K562 (cell line): Measurements from ENCODE around the gene TRMT2A. TPM values are rescaled to one million over a fixed set of nuclear protein-coding genes. Genes with fewer than 3 reads are reported as not detected.

ENCODE experiments used
- CBX1 ChIP-seq: sonication (generic); IDR thresholded peaks from 2 replicates; pipeline ENCODE4 v1.6.1; 2016; ENCODE audit warnings: antibody characterized with exemption, low read depth, mild to moderate bottlenecking
- ERF ChIP-seq: fragments of 450-650 bp; formaldehyde crosslinking; IDR thresholded peaks from 2 replicates; pipeline ENCODE4 v1.4.0; 2020; ENCODE audit warnings: mild to moderate bottlenecking, mixed read lengths
- ILF3 ChIP-seq: fragments of 450-650 bp; IDR thresholded peaks from 2 replicates; pipeline ENCODE4 v1.6.1; 2018; ENCODE audit warnings: antibody characterized with exemption, mild to moderate bottlenecking, moderate library complexity, borderline replicate concordance
- NFIC ChIP-seq: fragments of 450-650 bp; IDR thresholded peaks from 2 replicates; pipeline ENCODE4 v1.6.1; 2017; ENCODE audit warnings: mild to moderate bottlenecking, inconsistent platforms
- POLR2B ChIP-seq: fragments of 450-650 bp; IDR thresholded peaks from 2 replicates; pipeline ENCODE4 v1.6.1; 2018; ENCODE audit warnings: low read depth; ENCODE audit not compliant: partially characterized antibody
- RB1 ChIP-seq: fragments of 450-650 bp; IDR thresholded peaks from 2 replicates; pipeline ENCODE4 v1.6.1; 2017; ENCODE audit warnings: low read depth, mild to moderate bottlenecking
- RHOXF2B ChIP-seq: fragments of 250-450 bp; sonication (Bioruptor Pico); conservative IDR thresholded peaks from 2 replicates; pipeline ENCODE4 v1.5.1; 2021
- SAFB ChIP-seq: fragments of 200-400 bp; formaldehyde crosslinking; IDR thresholded peaks from 2 replicates; pipeline ENCODE4 v1.6.1; 2017; ENCODE audit warnings: low read depth, low read length, borderline replicate concordance
- SUPT5H ChIP-seq: fragments of 450-650 bp; IDR thresholded peaks from 2 replicates; pipeline ENCODE4 v1.6.1; 2016
- WHSC1 ChIP-seq: IDR thresholded peaks from one replicate; pipeline ENCODE4 v1.6.1; 2012; ENCODE audit warnings: low read length, control low read depth, inconsistent platforms
- ZNF695 ChIP-seq: fragments of 450-650 bp; formaldehyde crosslinking; IDR thresholded peaks from 2 replicates; pipeline ENCODE4 v1.4.0; 2020; ENCODE audit warnings: mild to moderate bottlenecking, moderate library complexity
- ZNF76 ChIP-seq: fragments of 250-450 bp; sonication (Bioruptor Pico); IDR thresholded peaks from 2 replicates; pipeline ENCODE4 v1.4.0; 2020; ENCODE audit warnings: mild to moderate bottlenecking, moderate library complexity, borderline replicate concordance
- ZNF785 ChIP-seq: fragments of 250-450 bp; sonication (Bioruptor Pico); IDR thresholded peaks from 2 replicates; pipeline ENCODE4 v1.4.0; 2020; ENCODE audit warnings: mild to moderate bottlenecking
- ZSCAN29 ChIP-seq: fragments of 450-650 bp; IDR thresholded peaks from 2 replicates; pipeline ENCODE4 v1.6.1; 2017
- polyA plus RNA-seq, 8 experiments: library from polyadenylated mRNA; depleted of rRNA in 4 of 8; stranded (reverse) in 5 of 8; unstranded in 3 of 8; fragments of >200 nt; fragmentation: Nextera tagmentation in 2 of 8; fragmentation: Illumina TruSeq in 1 of 8; extraction: Ambion mirVana in 2 of 8; extraction: Trizol in 1 of 8; gene quantifications; 2 replicates each; pipeline versions ENCODE4 v1.2.1 to v1.2.3, GENCODE V29; 2011 to 2014; ENCODE audit warnings: inconsistent platforms in 1 of 8, missing spikeins in 1 of 8
- total RNA-seq, 7 experiments: library from RNA; depleted of rRNA in 6 of 7; stranded (reverse); fragments of >200 nt in 6 of 7; fragmentation: Illumina TruSeq in 2 of 7; extraction: Trizol in 2 of 7; gene quantifications; 2 replicates each; pipeline versions ENCODE4 v1.2.1 to v1.2.3, GENCODE V29; 2011 to 2021; ENCODE audit warnings: low replicate concordance in 1 of 7
- TF ChIP-seq, protein P1 (sequence below), 2 experiments: fragments of 450-650 bp in 1 of 2; sonication (generic) in 1 of 2; formaldehyde crosslinking in 1 of 2; IDR thresholded peaks; 2 replicates each; pipeline versions ENCODE4 v1.7.1 to v1.9.0; 2016 to 2022; ENCODE audit warnings: inconsistent platforms in 1 of 2, mild to moderate bottlenecking in 1 of 2, missing genetic modification reagents in 1 of 2
- TF ChIP-seq, protein P2 (sequence below): fragments of 250-450 bp; sonication (Bioruptor Pico); IDR thresholded peaks from 2 replicates; pipeline ENCODE4 v1.8.0; 2021; ENCODE audit warnings: moderate library complexity, mild to moderate bottlenecking, inconsistent platforms
- TF ChIP-seq, protein P3 (sequence below): fragments of 450-650 bp; formaldehyde crosslinking; IDR thresholded peaks from 2 replicates; pipeline ENCODE4 v1.4.0; 2020; ENCODE audit warnings: mild to moderate bottlenecking, moderate library complexity

The TRMT2A gene
- total and polyA plus RNA-seq, 9 of the 15 experiments (the other 6 are each of a cell fraction or from before 2014, with no cell fraction given) = 1.6 to 265 (median 140) TPM

DNA sequence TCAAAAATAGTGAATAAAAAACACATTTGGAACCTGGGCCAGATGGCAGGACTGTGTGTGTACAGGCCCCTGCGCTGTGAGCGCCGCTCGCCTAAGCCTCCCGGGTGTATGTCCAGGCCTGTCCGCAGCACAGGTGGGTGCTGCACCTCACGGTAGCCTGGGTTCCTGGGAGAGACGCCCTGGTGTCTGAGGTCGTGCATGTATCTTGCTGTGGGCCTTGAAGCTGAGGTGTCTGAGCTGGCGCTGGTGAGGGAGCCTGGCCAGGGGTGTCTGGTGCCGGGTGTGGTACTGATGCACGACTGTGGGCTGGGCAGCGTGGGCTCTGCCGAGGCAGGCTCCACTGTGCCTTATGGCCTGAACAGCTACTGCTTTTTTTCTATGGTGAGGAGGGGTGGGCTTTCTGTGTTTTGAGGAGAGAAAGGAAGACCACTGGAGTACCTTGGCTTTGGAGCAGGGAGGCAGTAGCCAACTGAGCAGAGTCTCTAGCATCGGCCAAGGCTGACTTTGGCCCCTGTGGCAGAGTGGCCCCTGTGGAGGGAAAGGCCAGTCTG, 10.4 kb upstream of the TRMT2A start (continued):
- TF ChIP-seq, protein P1, sequence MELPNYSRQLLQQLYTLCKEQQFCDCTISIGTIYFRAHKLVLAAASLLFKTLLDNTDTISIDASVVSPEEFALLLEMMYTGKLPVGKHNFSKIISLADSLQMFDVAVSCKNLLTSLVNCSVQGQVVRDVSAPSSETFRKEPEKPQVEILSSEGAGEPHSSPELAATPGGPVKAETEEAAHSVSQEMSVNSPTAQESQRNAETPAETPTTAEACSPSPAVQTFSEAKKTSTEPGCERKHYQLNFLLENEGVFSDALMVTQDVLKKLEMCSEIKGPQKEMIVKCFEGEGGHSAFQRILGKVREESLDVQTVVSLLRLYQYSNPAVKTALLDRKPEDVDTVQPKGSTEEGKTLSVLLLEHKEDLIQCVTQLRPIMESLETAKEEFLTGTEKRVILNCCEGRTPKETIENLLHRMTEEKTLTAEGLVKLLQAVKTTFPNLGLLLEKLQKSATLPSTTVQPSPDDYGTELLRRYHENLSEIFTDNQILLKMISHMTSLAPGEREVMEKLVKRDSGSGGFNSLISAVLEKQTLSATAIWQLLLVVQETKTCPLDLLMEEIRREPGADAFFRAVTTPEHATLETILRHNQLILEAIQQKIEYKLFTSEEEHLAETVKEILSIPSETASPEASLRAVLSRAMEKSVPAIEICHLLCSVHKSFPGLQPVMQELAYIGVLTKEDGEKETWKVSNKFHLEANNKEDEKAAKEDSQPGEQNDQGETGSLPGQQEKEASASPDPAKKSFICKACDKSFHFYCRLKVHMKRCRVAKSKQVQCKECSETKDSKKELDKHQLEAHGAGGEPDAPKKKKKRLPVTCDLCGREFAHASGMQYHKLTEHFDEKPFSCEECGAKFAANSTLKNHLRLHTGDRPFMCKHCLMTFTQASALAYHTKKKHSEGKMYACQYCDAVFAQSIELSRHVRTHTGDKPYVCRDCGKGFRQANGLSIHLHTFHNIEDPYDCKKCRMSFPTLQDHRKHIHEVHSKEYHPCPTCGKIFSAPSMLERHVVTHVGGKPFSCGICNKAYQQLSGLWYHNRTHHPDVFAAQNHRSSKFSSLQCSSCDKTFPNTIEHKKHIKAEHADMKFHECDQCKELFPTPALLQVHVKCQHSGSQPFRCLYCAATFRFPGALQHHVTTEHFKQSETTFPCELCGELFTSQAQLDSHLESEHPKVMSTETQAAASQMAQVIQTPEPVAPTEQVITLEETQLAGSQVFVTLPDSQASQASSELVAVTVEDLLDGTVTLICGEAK (IDR thresholded peaks at IDR 0.05) = no peak
- TF ChIP-seq, protein P1 (CRISPR knock-in tag; IDR thresholded peaks at IDR 0.05) = peak; percentile 63; the same call in 1 of the 2 replicates
- TF ChIP-seq SUPT5H (peak; percentile 91), ILF3 (peak; percentile 57; the same call in 1 of the 2 replicates), ZNF76 (CRISPR knock-in tag) (no peak), ZNF695 (peak; percentile 71; the same call in 1 of the 2 replicates), CBX1 (peak; percentile 56; the same call in 1 of the 2 replicates), NFIC (peak; percentile 46), WHSC1 (peak; percentile 79), POLR2B (peak; percentile 86), ZSCAN29 (0 out of 2 replicates have a peak, but pooled peaks have one; percentile 8), ERF (peak; percentile 90), RB1 (peak; percentile 22; the same call in 1 of the 2 replicates), RHOXF2B (0 out of 2 replicates have a peak, but pooled peaks have one; percentile 20), SAFB (no peak), ZNF785 (peak; percentile 67; the same call in 1 of the 2 replicates)
- TF ChIP-seq, protein P2, sequence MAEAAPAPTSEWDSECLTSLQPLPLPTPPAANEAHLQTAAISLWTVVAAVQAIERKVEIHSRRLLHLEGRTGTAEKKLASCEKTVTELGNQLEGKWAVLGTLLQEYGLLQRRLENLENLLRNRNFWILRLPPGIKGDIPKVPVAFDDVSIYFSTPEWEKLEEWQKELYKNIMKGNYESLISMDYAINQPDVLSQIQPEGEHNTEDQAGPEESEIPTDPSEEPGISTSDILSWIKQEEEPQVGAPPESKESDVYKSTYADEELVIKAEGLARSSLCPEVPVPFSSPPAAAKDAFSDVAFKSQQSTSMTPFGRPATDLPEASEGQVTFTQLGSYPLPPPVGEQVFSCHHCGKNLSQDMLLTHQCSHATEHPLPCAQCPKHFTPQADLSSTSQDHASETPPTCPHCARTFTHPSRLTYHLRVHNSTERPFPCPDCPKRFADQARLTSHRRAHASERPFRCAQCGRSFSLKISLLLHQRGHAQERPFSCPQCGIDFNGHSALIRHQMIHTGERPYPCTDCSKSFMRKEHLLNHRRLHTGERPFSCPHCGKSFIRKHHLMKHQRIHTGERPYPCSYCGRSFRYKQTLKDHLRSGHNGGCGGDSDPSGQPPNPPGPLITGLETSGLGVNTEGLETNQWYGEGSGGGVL (CRISPR knock-in tag) = 0 out of 2 replicates have a peak, but pooled peaks have one; percentile 21
- TF ChIP-seq, protein P3, sequence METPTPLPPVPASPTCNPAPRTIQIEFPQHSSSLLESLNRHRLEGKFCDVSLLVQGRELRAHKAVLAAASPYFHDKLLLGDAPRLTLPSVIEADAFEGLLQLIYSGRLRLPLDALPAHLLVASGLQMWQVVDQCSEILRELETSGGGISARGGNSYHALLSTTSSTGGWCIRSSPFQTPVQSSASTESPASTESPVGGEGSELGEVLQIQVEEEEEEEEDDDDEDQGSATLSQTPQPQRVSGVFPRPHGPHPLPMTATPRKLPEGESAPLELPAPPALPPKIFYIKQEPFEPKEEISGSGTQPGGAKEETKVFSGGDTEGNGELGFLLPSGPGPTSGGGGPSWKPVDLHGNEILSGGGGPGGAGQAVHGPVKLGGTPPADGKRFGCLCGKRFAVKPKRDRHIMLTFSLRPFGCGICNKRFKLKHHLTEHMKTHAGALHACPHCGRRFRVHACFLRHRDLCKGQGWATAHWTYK = no peak; the same call in 1 of the 2 replicates
